GDM1 (cell line): ENCODE measurements around the gene ERF.

Source experiments
- DNase-seq: peaks from one replicate; lab custom pipeline; 2025; lab: John Stamatoyannopoulos, UW

The ERF gene

GRCh38 chr19:42212886-42213285, 42.0 kb downstream of the ERF start:
- DNase-seq: no peak

GRCh38 chr19:42208612-42209011, 46.3 kb downstream of the ERF start:
- DNase-seq: no peak

GRCh38 chr19:42207767-42208271, 47.1 kb downstream of the ERF start:
- no peak for DNase-seq

- DNase-seq: no peak
Measured at GRCh38 chr19:42206871-42207755, 47.8 kb downstream of the ERF start.

GRCh38 chr19:42204664-42205063, 50.3 kb downstream of the ERF start:
- DNase-seq: no peak

- DNase-seq: no peak
Measured at GRCh38 chr19:42203700-42204099, 51.2 kb downstream of the ERF start.

- DNase-seq: no peak
Measured at GRCh38 chr19:42202290-42202880, 52.5 kb downstream of the ERF start.

- DNase-seq: peak; percentile 50
Measured at GRCh38 chr19:42201489-42202289, 53.2 kb downstream of the ERF start.

- no peak for DNase-seq
Measured at GRCh38 chr19:42200116-42200715, 54.7 kb downstream of the ERF start.

GRCh38 chr19:42199440-42200115, 55.4 kb downstream of the ERF start:
- DNase-seq: peak; percentile 75

GRCh38 chr19:42198676-42199439, 56.1 kb downstream of the ERF start:
- peak; percentile 83 for DNase-seq
